GM21825 (cell line): ENCODE data around the gene CAPN8.
"Not testable (repeated sequence)": the region's sequence is repeated elsewhere in the genome, so short reads cannot be mapped to it uniquely, and the experiment has no call there.

Experiments used
- ATAC-seq: cut with Tn5 transposase; IDR thresholded peaks from one replicate; pipeline ENCODE4 v1.9.1; 2021; ENCODE audit warnings: mild to moderate bottlenecking, moderate library complexity; ENCODE audit not compliant: unreplicated experiment

CAPN8 gene

DNA sequence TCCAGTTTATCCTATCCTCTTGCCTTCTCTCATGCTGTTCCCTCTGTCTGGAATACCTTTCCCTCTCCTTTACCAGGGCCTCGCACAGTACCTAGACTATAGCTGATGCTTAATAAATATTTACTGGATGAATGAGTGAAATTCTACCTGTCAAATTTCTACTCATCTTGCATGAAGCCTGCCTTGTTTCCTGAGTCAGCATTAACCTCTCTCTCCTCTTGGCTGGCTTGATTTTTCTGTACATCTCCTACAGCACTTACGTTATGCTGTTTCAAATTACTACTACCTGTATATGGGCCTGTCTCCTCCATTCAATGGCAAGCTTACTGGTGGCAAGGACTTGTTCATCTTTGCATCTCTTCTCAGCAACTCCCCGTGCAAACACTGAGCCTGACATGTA lies 130.8 kb downstream of the CAPN8 start:
- ATAC-seq: no peak

DNA sequence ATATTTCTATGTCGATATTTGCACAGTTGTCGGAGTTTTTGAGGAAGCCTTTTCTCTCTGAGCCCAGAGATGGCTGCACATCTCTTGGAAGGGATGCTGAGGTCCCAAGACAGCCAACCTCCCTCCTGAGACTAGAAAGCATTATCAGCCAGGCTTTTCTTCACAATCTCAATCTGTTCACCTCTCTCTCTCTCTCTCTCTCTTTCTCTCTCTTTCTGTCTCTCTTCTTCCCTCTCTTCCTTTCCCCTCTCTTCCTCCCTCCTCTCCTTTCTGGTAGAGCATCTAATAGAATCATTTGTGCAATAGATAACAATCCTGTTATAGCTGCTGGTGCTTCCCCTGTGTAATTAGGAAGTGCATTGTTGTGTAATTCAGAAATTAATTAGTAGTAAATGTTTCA lies 131.8 kb downstream of the CAPN8 start:
- ATAC-seq: no peak

DNA sequence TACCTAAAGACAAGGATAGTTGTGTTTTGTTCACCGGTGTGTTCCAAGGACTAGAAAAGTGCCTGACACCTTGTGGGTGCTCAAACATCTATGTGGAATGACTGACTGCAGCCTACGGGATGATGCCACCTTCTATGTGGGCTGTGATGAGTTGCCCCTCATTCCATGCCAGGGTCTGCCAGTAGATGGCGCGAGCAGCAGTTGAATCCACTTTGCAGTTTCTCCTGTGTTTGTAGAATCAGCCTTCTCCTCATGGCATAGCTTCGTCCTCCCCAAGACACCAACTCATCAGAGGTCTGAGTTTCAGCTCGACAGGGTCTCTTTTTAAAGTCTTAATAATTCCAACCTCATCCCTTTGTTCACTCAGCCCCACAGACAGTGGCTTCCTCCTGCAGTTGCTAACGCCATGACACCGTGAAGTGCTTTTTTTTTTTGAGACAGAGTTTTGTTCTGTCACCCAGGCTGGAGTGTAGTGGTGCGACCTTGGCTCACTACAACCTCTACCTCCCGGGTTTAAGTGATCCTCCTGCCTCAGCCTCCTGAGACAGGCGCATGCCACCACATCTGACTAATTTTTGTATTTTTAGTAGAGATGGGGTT lies 133.7 kb downstream of the CAPN8 start:
- peak; percentile 64 for ATAC-seq

DNA sequence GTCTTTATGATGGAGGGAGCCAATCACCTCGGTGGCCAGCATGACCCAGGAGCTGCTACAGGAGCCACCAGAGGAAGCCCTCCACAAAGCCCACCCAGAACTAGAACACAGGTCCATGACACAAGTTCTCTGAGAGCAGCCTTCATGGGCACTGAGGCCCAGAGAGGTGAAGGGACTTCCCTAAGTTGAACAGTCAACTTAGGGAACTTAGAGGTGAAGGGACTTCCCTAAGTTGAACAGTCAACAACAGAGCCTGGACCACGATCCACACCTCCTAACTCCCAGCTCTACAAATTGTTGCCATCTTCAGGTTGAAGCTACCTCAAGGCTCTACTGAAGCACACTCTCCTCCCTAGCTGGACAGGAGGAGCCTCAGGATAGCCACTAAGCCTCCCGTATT lies 139.5 kb downstream of the CAPN8 start:
- ATAC-seq: no peak

DNA sequence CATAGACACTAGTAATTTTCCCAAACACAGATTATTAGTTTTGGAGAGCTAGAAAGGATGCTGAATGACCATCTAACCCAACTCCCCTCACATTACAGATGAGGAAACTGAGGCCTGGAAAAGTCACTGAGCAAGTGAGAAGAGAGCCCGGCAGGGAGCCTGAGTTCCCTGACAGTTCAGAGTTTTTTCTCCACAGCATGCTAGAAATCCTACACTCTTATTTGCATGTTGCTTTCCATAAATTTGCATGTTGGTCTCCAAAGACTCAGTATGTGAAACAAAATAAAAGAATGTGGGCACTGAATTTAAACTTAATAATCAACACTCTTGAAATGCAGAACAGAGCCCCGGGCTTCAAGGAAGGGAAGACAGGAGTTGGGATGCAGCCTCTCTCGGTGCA lies 140.0 kb downstream of the CAPN8 start:
- no peak for ATAC-seq

DNA sequence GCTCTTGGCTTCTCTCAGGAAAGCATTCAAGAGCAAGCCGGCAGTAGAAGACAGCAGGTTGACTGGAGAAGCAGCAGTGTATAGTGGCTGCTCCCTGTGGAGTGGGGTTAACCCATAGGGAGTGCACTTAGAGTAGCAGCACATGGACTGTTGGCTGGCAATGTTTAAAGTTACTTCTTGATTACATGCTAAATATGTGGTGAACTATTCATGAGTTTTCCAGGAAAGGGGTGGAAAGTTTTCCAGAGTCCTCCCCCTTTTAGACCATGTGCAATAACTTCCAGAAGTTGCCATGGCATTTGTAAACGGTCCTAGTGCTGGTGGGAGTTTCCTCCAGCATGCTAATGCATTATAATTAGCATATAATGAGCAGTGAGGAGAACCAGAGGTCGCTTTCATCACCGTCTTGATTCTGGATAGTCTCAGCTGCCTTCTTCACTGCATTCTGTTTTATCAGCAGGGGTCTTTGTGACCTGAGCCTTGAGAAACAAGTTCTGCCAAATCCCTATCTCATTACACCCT lies 140.5 kb downstream of the CAPN8 start:
- no peak for ATAC-seq

DNA sequence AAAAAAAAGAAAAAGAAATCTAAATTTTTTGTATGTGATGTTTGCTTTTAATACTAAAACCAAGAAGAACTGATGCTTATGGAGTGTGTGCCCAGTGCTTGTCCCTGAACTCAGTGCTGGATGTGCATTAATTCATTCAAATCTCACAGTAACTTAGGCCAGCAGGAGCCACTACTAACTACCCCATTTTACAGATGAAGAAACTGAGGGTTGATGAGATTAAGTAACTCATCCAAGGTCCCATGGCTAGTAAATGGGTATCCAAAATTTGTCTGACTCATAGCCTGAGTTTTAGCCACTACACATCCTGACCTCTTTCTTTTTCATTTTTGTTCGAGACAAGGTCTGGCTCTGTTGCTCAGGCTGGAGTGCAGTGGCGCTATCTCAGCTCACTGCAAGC lies 144.4 kb downstream of the CAPN8 start:
- ATAC-seq: no peak

DNA sequence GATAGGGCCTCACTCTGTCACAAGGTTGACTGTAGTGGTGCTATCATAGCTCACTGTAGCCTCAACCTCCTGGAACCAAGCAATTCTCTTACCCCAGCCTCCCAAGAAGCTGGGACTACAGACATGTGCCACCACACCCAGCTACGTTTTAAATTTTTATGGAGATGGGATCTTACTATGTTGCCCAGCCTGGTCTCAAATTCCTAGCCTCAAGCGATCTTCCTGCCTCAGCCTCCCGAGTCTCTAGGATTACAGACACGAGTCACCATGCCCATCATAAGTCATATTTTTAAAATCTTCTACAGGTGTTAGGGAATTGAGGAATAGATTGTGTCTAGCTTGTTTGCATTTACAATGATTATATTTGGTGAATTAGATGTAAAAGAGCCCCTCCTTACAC lies 145.3 kb downstream of the CAPN8 start:
- ATAC-seq: no peak

DNA sequence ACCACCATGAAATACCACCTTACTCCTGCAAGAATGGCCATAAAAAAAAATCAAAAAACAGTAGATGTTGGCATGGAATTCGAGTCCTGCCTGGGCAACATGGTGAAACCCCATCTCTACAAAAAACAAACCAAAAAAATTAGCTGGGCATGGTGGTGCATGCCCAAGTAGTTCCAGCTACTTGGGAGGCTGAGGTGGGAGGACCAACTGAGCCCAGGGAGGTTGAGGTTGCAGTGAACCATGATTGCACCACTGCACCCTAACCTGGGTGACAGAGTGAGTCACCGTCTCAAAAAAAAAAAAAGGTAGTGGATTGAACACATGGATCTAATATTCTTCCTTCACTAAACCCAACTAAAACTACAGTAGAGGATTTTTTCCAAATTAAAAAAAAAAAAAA lies 146.4 kb downstream of the CAPN8 start:
- ATAC-seq: no peak

DNA sequence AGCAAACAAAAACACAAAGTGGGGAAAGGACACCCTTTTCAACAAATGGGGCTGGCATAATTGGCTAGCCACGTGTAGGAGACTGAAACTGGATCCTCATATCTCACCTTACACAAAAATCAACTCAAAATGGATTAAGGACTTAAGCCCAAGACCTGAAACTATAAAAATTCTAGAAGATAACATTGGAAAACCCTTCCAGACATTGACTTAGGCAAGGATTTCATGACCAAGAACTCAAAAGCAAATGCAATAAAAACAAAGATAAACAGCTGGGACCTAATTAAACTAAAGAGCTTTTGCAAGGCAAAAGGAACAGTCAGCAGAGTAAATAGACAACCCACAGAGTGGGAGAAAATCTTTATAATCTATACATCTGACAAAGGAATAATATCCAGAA lies 146.9 kb downstream of the CAPN8 start:
- not testable (repeated sequence) for ATAC-seq

DNA sequence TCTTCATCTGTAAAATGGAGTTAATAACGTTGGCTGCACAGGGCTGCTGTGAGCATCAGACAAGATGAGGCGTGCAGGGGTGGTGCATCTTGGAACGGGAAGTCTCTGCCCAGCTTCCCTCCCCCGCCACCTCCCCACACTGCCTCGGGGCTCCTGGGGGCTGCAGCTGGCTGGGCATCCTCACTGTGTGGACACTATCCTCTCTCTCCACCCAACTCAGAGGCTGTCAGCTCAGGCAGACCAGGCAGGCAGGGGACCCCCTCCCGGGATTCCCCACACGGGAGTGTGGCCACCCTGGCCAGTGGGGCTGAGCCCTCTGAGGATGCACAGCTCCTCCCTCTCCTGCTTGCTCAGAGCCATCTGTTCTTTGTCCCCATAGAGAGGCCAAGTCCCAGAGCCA lies 149.6 kb downstream of the CAPN8 start:
- no peak for ATAC-seq

DNA sequence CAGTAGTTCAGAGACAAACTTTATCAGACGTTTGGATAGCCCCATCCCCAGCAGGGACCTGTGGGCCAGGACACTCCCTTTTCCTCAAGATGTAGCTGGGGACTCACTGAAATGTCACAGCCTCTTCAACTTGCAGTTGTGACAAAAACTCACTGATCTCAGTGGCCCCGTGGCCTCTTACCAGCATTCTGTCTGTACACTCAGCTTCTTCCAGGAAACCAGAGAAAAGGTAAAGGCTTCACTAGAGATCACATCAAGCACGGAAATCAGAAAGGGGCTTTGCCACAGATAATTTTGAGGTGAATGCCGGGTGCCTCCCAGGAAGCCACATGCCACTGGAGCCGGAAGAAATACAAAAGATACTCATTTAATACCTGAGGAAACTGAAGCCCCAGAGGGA lies 150.1 kb downstream of the CAPN8 start:
- no peak for ATAC-seq

DNA sequence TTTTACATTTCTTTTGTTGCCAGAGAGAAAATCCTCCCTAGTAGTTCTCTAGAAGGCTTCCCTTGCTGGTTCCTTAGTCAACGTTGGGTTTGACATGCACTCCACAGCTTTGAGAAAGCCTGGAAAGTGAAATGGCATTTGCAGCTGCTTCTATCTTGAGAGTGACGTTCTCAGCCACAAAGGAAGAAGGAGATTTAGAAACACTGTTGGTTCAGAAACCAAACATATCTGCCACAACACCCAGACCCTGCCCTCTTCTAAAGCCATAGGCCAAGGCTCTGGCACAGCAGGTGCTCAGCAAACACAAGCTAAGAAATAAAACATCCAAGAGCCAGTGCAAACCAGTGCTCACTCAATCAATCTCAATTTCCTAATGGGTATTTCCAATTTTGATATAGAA lies 150.9 kb downstream of the CAPN8 start:
- ATAC-seq: no peak

DNA sequence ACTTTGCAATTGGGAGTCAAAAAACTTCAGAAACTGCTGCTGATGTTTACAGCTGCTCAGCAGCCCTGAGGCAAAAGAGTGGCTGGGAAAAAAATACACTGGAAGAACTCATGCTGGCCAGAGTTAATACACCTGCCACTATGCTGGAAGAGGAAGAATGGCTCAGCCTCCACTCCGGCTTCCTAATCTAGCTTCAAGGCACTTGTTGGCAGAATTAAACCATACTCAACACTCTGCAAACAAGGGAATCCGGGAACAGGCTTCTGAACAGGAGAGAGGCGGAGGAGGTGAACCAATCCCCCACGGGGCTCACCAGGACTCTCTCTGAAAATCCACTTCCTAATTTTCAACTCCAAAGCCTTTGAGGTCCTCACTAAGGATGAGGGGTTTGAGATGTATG lies 152.2 kb downstream of the CAPN8 start:
- no peak for ATAC-seq

DNA sequence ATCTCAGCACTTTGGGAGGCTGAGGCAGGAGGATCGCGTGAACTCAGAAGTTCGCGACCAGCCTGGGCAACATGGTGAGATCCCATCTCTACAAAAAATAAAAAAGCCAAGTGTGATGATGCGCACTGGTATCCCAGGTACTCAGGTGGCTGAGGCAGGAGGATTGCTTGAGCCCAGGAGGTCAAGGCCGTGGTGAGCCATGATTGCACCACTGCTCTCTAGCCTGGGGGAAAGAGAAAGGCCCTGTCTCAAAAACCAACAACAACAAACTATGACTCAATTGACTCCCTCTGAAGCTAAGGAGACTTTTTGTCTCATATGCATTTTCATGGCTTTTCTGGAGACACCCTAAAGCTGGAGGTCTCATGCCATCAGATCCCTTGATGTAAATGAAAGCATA lies 153.4 kb downstream of the CAPN8 start:
- ATAC-seq: no peak

DNA sequence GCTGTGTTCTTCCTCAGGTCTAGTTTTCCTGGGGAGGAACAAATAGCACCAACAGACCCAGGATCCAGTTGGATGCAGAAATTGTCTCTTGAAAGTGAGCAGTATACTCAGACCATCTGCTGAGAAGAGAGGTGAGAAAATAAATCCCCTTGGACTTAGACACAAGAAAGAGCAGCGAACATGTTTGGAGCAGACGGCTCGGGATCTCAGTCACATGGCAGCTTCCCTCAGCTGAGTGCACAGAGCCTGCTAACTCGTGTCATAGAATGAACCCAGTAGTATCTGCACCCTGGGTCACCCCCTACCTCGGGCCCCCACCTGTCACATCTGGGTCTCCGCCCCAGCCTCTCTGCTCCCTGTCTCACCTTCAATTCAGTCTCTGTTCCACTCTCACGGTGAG lies 156.7 kb downstream of the CAPN8 start:
- no peak for ATAC-seq

DNA sequence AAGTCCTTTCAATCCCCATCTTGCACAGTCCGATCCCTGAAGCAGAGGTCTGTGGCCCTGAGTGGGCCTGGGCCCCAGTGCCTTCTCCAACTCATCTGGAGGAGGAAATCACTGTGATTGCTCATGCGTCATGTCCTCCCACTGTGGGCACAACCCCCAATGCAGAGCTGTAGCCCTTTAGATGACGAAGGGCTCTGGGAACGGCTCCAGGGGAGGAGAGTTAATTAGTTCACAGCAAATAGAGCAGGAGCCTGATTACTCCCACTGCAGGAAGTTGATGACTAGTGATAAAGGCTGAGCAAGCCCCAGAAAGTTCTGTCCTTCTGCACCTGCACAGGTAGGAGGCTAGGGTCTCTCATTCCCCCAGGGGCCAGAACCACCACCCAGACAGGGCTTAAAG lies 160.8 kb downstream of the CAPN8 start:
- no peak for ATAC-seq

DNA sequence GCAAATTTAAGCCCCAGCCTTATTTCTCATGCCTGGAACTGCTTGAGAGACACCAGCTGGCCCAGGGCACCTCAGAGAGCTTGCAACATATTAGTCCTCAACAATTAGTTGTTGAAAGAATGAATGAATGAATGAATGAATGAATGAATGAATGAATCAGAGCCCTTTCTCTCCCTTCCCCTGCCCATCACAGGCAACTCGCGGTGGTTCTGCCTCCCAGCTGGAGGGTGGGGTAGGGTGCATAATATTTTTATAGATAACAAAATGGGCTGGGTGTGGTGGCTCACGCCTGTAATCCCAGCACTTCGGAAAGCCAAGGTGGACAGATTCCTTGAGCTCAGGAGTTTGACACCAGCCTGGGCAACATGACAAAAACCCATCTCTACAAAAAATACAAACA lies 162.2 kb downstream of the CAPN8 start:
- no peak for ATAC-seq

DNA sequence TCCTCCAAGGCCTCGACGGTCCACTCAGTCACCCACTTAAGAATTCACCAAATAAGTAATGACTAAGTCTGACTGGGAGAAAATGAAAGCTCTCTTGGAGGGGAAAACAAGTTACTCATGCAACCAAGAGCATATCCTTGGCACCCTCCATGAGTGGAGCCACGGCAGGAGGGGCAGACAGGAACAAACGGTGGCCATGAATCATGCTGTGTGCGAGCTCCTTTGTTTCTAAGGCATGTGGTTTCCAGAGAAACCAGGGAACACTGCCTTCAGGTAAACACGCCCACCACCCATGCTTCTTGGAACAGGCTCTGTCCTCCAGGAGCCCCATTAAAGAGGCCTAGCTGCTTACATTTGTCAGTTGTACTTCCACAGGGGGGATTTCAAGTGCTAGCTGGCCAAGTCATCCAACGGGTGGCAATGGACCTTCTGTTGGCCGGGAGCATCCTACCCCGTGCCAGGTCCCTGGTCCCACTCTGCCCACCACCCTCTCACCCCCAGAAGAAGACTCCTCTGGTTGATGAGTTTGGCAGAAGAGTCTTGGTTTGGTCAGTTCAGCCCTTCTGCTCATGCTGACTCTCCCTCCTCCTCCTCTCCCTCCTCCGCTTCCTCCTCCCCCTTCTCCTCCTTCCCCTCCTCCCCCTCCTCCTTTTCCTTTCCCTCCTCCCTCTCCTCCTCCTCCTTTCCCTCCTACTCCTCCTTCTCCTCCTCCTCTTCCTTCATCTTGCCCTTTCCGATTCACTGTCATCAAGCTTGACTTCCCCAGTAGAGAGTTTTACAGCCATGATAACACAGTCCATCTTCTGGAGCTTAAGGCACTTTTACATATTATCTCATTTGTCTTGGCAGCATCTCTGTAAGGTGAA lies 164.7 kb downstream of the CAPN8 start:
- no peak for ATAC-seq

DNA sequence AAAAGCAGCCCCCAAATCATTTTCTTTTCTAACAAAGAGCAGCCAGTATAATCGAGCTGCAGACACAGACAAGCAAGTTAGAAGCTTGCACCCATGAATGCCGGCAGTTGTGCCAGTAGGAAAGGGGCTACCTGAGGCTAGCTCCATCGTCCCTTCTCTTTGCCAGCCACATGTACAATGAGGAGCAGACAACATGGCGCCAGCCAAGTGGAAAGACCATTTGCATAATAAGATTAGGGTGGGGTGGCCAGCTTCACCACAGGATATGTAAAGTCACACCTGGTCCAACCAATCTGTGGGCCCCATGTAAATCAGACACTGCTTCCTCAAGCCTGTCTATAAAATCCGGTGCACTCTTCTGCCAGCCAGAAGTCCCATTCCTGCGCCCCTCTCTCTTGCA lies 168.6 kb downstream of the CAPN8 start:
- ATAC-seq: no peak

DNA sequence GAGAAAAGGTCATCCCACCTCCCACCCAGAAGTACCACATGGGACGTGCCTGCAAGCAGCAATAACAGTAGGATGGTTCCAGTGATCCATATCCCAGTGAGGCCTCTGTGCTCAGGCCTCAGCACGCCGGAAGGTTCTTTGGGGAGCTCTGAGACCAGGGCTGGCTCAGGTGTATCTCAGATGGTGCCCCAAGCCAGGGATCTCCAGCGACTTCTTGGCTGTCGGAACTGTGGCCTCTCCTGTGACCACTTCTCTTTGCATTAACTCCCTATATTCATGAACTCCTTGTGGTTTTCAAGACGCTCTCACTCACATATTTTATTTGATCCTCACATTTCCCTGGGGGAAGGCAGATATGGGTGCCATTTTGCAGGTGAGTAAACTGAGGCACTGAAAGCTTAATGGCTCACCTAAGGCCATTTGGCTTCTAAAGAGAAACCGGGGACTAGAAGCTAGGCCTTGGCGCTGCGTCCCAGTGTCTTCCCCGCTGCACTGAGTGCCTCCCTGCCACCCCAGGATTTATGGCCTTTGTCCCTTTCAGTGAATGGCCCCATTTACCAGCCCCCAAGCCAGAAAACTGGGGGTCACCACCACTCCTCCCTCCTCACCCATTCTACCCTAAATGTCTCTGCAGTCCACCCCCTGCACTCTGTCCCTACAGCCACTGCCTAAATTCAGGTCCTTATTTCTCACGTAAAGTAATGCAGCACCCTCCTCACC lies 170.4 kb downstream of the CAPN8 start:
- no peak for ATAC-seq

DNA sequence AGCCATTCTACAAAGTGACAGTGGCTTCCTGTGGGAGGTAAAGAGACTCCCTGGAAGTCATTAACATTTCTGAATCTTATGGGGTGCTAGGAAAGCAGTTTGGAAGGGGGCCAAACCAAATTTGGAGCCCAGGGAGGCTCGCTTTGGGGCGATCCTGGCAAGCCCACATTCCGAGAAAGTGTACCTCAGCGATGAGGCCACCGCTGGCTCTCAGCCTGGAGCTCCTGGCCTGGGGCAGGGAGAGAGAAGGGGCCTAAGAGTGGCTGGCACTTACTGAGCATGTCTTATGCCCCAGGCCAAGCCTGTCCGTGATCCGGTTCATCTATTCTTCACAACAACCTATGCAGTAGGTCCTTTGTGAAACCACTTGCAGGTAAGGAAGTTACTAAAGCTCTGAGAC lies 173.5 kb downstream of the CAPN8 start:
- no peak for ATAC-seq
